ENCODE data around the gene ADGRA1.
"Not testable (repeated sequence)": the region's sequence is repeated elsewhere in the genome, so short reads cannot be mapped to it uniquely, and the experiment has no call there.

Gene ADGRA1

GRCh38 chr10:133131053-133131452, 43.3 kb downstream of the ADGRA1 start:
- in situ Hi-C loops (cut with HindIII; ENCODE audit: low pct_ligation_motif_present, low pct_unique_long_range_greater_than_20kb, low sequenced_read_pairs), result no loop called here
- DNase-seq, result no peak

GRCh38 chr10:133131734-133132472, 44.2 kb downstream of the ADGRA1 start:
- no peak for DNase-seq
- in situ Hi-C loops (cut with HindIII; ENCODE audit: low pct_ligation_motif_present, low pct_unique_long_range_greater_than_20kb, low sequenced_read_pairs), result no loop called here

DNA sequence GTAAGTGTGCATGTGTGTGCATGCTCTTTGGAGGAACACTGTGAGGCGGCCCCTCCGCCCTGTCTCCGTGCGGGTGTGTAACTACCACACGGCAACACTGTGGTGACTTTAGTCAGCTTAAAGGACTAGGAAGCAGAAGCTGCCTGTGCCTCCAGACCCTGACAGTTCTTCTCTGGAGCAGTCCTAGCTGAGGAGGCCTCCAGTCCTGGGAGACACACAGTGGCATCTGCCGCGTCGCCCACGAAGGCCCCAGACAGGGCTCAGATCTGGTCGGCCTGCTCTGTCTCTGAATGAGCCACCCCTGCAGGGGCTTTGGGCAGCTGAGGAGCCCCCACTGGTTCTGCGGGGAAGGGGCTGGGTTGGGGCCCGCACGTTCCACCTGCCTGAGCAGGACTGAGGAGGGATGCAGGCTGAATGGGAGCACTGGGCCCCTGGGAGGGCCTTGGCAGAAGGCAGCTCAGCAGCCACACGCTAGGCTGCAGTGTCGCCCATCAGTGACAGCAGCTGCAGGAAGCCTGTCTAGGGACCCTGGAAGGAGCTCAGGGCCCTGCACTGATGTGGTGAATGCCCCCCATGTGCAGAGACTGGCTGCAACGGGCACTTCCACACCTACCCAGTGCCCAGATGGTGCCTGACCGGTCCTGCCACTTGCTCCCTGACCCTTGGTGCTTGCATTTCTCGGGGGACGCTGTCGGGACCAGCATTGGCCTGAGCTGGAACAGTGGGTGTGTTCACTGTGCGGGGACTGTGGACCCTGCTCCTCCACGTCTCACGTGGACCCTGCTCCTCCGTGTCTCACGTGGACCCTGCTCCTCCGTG, 45.0 kb downstream of the ADGRA1 start:
- in situ Hi-C loops (cut with HindIII; ENCODE audit: low pct_ligation_motif_present, low pct_unique_long_range_greater_than_20kb, low sequenced_read_pairs), result no loop called here

DNA sequence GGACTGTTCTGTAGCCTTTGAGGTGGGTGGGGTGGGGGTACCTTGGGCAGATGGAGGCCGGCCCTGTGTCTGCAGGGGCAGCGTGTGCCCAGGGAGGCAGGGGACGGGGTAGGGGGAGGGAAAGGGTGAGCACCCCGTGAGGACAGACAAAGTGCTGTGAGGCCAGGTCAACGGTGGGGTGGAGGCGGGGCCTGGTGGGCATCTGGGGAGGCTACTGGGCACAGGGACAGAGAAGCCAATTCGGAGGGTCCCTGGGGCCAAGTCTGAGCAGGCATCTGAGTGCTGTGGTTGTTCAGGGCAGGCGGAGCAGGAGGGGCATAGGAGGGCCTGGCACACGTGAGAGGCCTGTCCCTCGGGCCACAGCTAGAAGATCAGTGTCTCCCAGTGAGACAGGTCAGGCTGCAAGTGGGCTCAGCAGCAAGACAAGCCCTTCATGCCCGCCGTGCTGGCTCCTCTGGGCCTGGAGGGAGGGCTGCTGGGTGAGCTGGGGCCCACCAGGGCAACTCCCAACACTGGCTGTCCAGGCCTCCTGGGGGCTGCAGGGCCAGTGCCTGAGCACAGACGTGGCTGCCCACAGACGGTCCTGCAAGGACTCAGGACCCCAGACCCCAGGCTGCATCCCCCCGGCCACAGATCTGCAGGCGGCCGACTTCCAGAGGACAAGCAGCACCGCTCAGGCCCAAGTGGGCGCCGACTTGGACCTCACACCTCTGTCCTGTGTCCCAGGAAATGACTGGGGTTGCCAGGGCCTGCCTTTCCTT, 45.9 kb downstream of the ADGRA1 start:
- in situ Hi-C loops (cut with HindIII; ENCODE audit: low pct_ligation_motif_present, low pct_unique_long_range_greater_than_20kb, low sequenced_read_pairs), result no loop called here
- DNase-seq, result no peak

More for the DNA sequence above, 45.0 kb downstream of the ADGRA1 start:
- DNase-seq, result no peak

- DNase-seq, result no peak
- in situ Hi-C loops (cut with HindIII; ENCODE audit: low pct_ligation_motif_present, low pct_unique_long_range_greater_than_20kb, low sequenced_read_pairs), result no loop called here
Measured at GRCh38 chr10:133134411-133135115, 46.8 kb downstream of the ADGRA1 start.

- DNase-seq, result no peak
- in situ Hi-C loops (cut with HindIII; ENCODE audit: low pct_ligation_motif_present, low pct_unique_long_range_greater_than_20kb, low sequenced_read_pairs), result no loop called here
Measured at GRCh38 chr10:133135116-133135465, 47.4 kb downstream of the ADGRA1 start.

- DNase-seq, result not testable (repeated sequence)
Measured at GRCh38 chr10:133137486-133138145, 49.9 kb downstream of the ADGRA1 start.

DNA sequence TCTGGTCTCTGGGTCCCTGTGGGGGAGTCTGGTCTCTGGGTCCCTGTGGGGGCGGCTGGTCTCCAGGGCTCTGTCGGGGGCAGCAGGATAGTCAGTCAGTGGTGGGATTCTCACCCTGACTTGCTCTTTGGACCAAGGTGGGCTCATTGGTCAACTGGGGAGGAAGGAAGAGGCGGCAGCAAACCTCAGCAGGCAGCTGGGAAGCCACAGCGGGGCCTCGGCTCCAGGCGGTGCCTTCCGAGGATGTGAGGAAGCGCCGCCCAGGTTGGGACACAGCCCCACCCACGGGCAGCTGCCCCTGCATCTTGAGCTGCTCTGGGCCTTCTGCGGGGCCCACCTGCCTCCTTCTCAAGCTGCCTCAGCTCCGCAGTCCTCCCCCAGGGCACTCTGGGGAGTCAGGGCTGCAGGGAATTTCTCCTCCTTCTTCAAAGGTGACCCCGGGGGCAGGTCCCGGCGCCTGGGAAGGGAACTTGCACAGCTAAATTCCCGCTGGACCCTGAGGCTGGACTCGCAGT, 51.9 kb downstream of the ADGRA1 start:
- in situ Hi-C loops (cut with HindIII; ENCODE audit: low pct_ligation_motif_present, low pct_unique_long_range_greater_than_20kb, low sequenced_read_pairs), result no loop called here

More at GRCh38 chr10:133137486-133138145, 49.9 kb downstream of the ADGRA1 start:
- in situ Hi-C loops (cut with HindIII; ENCODE audit: low pct_ligation_motif_present, low pct_unique_long_range_greater_than_20kb, low sequenced_read_pairs), result not testable (repeated sequence)

GRCh38 chr10:133140417-133141143, 52.9 kb downstream of the ADGRA1 start:
- no peak for DNase-seq
- in situ Hi-C loops (cut with HindIII; ENCODE audit: low pct_ligation_motif_present, low pct_unique_long_range_greater_than_20kb, low sequenced_read_pairs), result no loop called here

More for the DNA sequence above, 51.9 kb downstream of the ADGRA1 start:
- no peak for DNase-seq

- in situ Hi-C loops (cut with HindIII; ENCODE audit: low pct_ligation_motif_present, low pct_unique_long_range_greater_than_20kb, low sequenced_read_pairs), result no loop called here
- DNase-seq, result no peak
Measured at GRCh38 chr10:133141144-133141957, 53.6 kb downstream of the ADGRA1 start.

DNA sequence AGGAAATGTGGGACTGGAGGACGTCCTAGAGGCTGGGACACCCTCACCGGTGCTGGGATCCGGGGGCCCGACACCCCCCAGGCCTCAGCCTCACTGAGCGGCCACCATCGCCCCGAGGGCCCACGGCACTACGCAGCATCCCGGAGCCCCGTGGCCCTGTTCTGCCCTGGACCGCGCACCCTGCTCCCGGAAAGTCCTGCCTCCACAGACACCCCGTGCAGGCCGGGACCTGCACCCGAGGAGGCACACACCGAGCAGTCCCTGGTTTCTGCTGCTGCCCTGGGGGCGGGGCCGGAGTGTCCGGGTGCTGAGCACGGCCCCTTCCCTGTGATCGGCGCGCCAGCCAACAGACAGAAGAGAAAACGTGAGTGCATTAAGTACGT, 54.2 kb downstream of the ADGRA1 start:
- in situ Hi-C loops (cut with HindIII; ENCODE audit: low pct_ligation_motif_present, low pct_unique_long_range_greater_than_20kb, low sequenced_read_pairs), result no loop called here

GRCh38 chr10:133142523-133143199, 54.9 kb downstream of the ADGRA1 start:
- in situ Hi-C loops (cut with HindIII; ENCODE audit: low pct_ligation_motif_present, low pct_unique_long_range_greater_than_20kb, low sequenced_read_pairs), result no loop called here
- no peak for DNase-seq

More for the DNA sequence above, 54.2 kb downstream of the ADGRA1 start:
- no peak for DNase-seq

- in situ Hi-C loops (cut with HindIII; ENCODE audit: low pct_ligation_motif_present, low pct_unique_long_range_greater_than_20kb, low sequenced_read_pairs), result no loop called here
- no peak for DNase-seq
Measured at GRCh38 chr10:133143200-133143533, 55.4 kb downstream of the ADGRA1 start.

- in situ Hi-C loops (cut with HindIII; ENCODE audit: low pct_ligation_motif_present, low pct_unique_long_range_greater_than_20kb, low sequenced_read_pairs), result no loop called here
Measured at GRCh38 chr10:133143546-133143945, 55.8 kb downstream of the ADGRA1 start.

GRCh38 chr10:133144771-133145170, 57.0 kb downstream of the ADGRA1 start:
- in situ Hi-C loops (cut with HindIII; ENCODE audit: low pct_ligation_motif_present, low pct_unique_long_range_greater_than_20kb, low sequenced_read_pairs), result no loop called here

More at GRCh38 chr10:133143546-133143945, 55.8 kb downstream of the ADGRA1 start:
- no peak for DNase-seq

GRCh38 chr10:133150226-133150625, 62.5 kb downstream of the ADGRA1 start:
- DNase-seq, result no peak
- in situ Hi-C loops (cut with HindIII; ENCODE audit: low pct_ligation_motif_present, low pct_unique_long_range_greater_than_20kb, low sequenced_read_pairs), result no loop called here

More at GRCh38 chr10:133144771-133145170, 57.0 kb downstream of the ADGRA1 start:
- no peak for DNase-seq
